Ishikawa (cell line): Measurements from ENCODE around the gene TRPM1.

Experiments used
- CEBPB ChIP-seq: IDR thresholded peaks from 2 replicates; pipeline ENCODE4 v1.6.1; 2012
- CREB1 ChIP-seq: IDR thresholded peaks from 2 replicates; pipeline ENCODE4 v1.6.1; 2012; ENCODE audit warnings: low read depth
- EGR1 ChIP-seq: IDR thresholded peaks from 2 replicates; pipeline ENCODE4 v1.6.1; 2012
- EP300 ChIP-seq: IDR thresholded peaks from 2 replicates; pipeline ENCODE4 v1.6.1; 2012; ENCODE audit warnings: borderline replicate concordance
- FOXM1 ChIP-seq: IDR thresholded peaks from 2 replicates; pipeline ENCODE4 v1.6.1; 2012; ENCODE audit warnings: low read depth, borderline replicate concordance
- RAD21 ChIP-seq: IDR thresholded peaks from 2 replicates; pipeline ENCODE4 v1.6.1; 2012; ENCODE audit warnings: low read depth
- TAF1 ChIP-seq: IDR thresholded peaks from 2 replicates; pipeline ENCODE4 v1.6.1; 2012; ENCODE audit warnings: low read depth, mild to moderate bottlenecking
- TCF12 ChIP-seq: IDR thresholded peaks from 2 replicates; pipeline ENCODE4 v1.6.1; 2012; ENCODE audit warnings: low read depth
- TEAD4 ChIP-seq: IDR thresholded peaks from 2 replicates; pipeline ENCODE4 v1.6.1; 2012
- YY1 ChIP-seq: IDR thresholded peaks from 2 replicates; pipeline ENCODE4 v1.6.1; 2012; ENCODE audit warnings: low read depth
- TF ChIP-seq, protein P1 (sequence below): IDR thresholded peaks from 2 replicates; pipeline ENCODE4 v1.6.1; 2012
- TF ChIP-seq, protein P2 (sequence below): IDR thresholded peaks from 2 replicates; pipeline ENCODE4 v1.6.1; 2012; ENCODE audit warnings: low read depth, mild to moderate bottlenecking
- TF ChIP-seq, protein P3 (sequence below): IDR thresholded peaks from 2 replicates; pipeline ENCODE4 v1.6.1; 2012

DNA sequence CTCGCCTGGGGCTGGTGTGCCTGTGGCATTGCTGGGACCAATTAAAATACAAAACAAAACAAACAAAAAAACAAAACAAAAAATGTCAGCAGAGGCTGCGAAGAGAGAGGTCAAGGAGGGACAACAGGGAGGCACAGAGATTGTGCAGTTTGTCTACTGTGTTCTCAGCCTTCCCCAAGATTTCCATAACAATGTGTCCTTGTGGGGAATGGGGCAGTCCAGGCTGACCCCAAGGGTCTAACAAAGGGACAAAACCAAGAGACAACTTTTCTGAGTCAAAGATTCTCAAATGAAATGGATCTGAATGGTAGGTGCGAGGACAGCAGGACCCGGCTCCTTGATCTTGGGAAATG lies 46.4 kb upstream of the TRPM1 start:
- no peak for TF ChIP-seq CREB1
- TF ChIP-seq RAD21: no peak
- TF ChIP-seq, protein P1, sequence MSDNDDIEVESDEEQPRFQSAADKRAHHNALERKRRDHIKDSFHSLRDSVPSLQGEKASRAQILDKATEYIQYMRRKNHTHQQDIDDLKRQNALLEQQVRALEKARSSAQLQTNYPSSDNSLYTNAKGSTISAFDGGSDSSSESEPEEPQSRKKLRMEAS: no peak
- no peak for TF ChIP-seq TCF12
- no peak for TF ChIP-seq YY1
- no peak for TF ChIP-seq TEAD4
- no peak for TF ChIP-seq TAF1
- no peak for TF ChIP-seq CEBPB
- TF ChIP-seq FOXM1: no peak
- TF ChIP-seq EP300: no peak
- TF ChIP-seq, protein P2, sequence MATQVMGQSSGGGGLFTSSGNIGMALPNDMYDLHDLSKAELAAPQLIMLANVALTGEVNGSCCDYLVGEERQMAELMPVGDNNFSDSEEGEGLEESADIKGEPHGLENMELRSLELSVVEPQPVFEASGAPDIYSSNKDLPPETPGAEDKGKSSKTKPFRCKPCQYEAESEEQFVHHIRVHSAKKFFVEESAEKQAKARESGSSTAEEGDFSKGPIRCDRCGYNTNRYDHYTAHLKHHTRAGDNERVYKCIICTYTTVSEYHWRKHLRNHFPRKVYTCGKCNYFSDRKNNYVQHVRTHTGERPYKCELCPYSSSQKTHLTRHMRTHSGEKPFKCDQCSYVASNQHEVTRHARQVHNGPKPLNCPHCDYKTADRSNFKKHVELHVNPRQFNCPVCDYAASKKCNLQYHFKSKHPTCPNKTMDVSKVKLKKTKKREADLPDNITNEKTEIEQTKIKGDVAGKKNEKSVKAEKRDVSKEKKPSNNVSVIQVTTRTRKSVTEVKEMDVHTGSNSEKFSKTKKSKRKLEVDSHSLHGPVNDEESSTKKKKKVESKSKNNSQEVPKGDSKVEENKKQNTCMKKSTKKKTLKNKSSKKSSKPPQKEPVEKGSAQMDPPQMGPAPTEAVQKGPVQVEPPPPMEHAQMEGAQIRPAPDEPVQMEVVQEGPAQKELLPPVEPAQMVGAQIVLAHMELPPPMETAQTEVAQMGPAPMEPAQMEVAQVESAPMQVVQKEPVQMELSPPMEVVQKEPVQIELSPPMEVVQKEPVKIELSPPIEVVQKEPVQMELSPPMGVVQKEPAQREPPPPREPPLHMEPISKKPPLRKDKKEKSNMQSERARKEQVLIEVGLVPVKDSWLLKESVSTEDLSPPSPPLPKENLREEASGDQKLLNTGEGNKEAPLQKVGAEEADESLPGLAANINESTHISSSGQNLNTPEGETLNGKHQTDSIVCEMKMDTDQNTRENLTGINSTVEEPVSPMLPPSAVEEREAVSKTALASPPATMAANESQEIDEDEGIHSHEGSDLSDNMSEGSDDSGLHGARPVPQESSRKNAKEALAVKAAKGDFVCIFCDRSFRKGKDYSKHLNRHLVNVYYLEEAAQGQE: no peak
- TF ChIP-seq, protein P3, sequence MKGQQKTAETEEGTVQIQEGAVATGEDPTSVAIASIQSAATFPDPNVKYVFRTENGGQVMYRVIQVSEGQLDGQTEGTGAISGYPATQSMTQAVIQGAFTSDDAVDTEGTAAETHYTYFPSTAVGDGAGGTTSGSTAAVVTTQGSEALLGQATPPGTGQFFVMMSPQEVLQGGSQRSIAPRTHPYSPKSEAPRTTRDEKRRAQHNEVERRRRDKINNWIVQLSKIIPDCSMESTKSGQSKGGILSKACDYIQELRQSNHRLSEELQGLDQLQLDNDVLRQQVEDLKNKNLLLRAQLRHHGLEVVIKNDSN: no peak
- no peak for TF ChIP-seq EGR1
